ENCODE data around the gene NAA10. TPM values are rescaled to one million over a fixed set of nuclear protein-coding genes. Genes with fewer than 3 reads are reported as not detected.

NAA10 gene
- total and polyA plus RNA-seq, 2 of the 13 experiments (the other 11 are each of a cell fraction or from before 2014, with no cell fraction given), result 49.2 to 51.7 TPM

- TF ChIP-seq KMT2B (CRISPR knock-in tag; IDR thresholded peaks at IDR 0.05), result no peak
- TF ChIP-seq ZNF570 (CRISPR knock-in tag; IDR thresholded peaks at IDR 0.05; ENCODE audit: borderline replicate concordance), result no peak
- TF ChIP-seq ZFY (CRISPR knock-in tag; IDR thresholded peaks at IDR 0.05), result peak; percentile 40; the same call in 1 of the 2 replicates
- TF ChIP-seq HNF4A (CRISPR knock-in tag; IDR thresholded peaks at IDR 0.05), result no peak
- TF ChIP-seq NFATC3 (CRISPR knock-in tag; IDR thresholded peaks at IDR 0.05), result no peak
- TF ChIP-seq FOXM1 (CRISPR knock-in tag; IDR thresholded peaks at IDR 0.05), result no peak
- TF ChIP-seq HNRNPUL1 (IDR thresholded peaks at IDR 0.05; ENCODE audit: low read depth, low read length), result no peak
- TF ChIP-seq ZNF446 (CRISPR knock-in tag; IDR thresholded peaks at IDR 0.05), result no peak
- no peak for TF ChIP-seq MLLT10 (CRISPR knock-in tag; IDR thresholded peaks at IDR 0.05)
- no peak for TF ChIP-seq ETV5 (CRISPR knock-in tag; IDR thresholded peaks at IDR 0.05; ENCODE audit: borderline replicate concordance)
- TF ChIP-seq, protein P1, sequence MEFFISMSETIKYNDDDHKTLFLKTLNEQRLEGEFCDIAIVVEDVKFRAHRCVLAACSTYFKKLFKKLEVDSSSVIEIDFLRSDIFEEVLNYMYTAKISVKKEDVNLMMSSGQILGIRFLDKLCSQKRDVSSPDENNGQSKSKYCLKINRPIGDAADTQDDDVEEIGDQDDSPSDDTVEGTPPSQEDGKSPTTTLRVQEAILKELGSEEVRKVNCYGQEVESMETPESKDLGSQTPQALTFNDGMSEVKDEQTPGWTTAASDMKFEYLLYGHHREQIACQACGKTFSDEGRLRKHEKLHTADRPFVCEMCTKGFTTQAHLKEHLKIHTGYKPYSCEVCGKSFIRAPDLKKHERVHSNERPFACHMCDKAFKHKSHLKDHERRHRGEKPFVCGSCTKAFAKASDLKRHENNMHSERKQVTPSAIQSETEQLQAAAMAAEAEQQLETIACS (CRISPR knock-in tag; IDR thresholded peaks at IDR 0.05), result no peak
- no peak for TF ChIP-seq SSRP1 (CRISPR knock-in tag; IDR thresholded peaks at IDR 0.05)
- no peak for TF ChIP-seq ZNF430 (CRISPR knock-in tag; IDR thresholded peaks at IDR 0.05)
- TF ChIP-seq PHF20 (CRISPR knock-in tag; IDR thresholded peaks at IDR 0.05), result peak; percentile 50; the same call in 1 of the 2 replicates
- no peak for TF ChIP-seq ZNF629 (CRISPR knock-in tag; conservative IDR thresholded peaks at IDR 0.05)
- TF ChIP-seq ZNF615 (CRISPR knock-in tag; IDR thresholded peaks at IDR 0.05; ENCODE audit: borderline replicate concordance), result no peak
- TF ChIP-seq ZNF558 (CRISPR knock-in tag; IDR thresholded peaks at IDR 0.05; ENCODE audit: borderline replicate concordance), result no peak
- TF ChIP-seq RNF2 (conservative IDR thresholded peaks at IDR 0.05; ENCODE audit: low read depth), result no peak
- TF ChIP-seq, protein P2, sequence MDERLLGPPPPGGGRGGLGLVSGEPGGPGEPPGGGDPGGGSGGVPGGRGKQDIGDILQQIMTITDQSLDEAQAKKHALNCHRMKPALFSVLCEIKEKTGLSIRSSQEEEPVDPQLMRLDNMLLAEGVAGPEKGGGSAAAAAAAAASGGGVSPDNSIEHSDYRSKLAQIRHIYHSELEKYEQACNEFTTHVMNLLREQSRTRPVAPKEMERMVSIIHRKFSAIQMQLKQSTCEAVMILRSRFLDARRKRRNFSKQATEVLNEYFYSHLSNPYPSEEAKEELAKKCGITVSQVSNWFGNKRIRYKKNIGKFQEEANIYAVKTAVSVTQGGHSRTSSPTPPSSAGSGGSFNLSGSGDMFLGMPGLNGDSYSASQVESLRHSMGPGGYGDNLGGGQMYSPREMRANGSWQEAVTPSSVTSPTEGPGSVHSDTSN (CRISPR knock-in tag; IDR thresholded peaks at IDR 0.05), result no peak
- no peak; the same call in none of the 2 replicates for TF ChIP-seq CREM (IDR thresholded peaks at IDR 0.05)
- no peak for TF ChIP-seq CREM (CRISPR knock-in tag; IDR thresholded peaks at IDR 0.05)
- TF ChIP-seq TIGD3 (CRISPR knock-in tag; IDR thresholded peaks at IDR 0.05; ENCODE audit: borderline replicate concordance), result no peak
- TF ChIP-seq ZFP37 (CRISPR knock-in tag; IDR thresholded peaks at IDR 0.05; ENCODE audit: borderline replicate concordance), result no peak
- TF ChIP-seq FOXC1 (CRISPR knock-in tag; IDR thresholded peaks at IDR 0.05; ENCODE audit: borderline replicate concordance), result no peak
- TF ChIP-seq, protein P3, sequence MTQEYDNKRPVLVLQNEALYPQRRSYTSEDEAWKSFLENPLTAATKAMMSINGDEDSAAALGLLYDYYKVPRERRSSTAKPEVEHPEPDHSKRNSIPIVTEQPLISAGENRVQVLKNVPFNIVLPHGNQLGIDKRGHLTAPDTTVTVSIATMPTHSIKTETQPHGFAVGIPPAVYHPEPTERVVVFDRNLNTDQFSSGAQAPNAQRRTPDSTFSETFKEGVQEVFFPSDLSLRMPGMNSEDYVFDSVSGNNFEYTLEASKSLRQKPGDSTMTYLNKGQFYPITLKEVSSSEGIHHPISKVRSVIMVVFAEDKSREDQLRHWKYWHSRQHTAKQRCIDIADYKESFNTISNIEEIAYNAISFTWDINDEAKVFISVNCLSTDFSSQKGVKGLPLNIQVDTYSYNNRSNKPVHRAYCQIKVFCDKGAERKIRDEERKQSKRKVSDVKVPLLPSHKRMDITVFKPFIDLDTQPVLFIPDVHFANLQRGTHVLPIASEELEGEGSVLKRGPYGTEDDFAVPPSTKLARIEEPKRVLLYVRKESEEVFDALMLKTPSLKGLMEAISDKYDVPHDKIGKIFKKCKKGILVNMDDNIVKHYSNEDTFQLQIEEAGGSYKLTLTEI (CRISPR knock-in tag; conservative IDR thresholded peaks at IDR 0.05), result no peak
- no peak for TF ChIP-seq ZNF160 (CRISPR knock-in tag; IDR thresholded peaks at IDR 0.05)
- TF ChIP-seq KAT2B (IDR thresholded peaks at IDR 0.05; ENCODE audit: borderline replicate concordance, low read depth, low read length), result no peak
Measured at GRCh38 chrX:153971450-153972367, 36.9 kb upstream of the NAA10 start, which contains the start of gene HCFC1 (continued).
